AG09309 (cell line): ENCODE data around the gene GALNT9.
A peak's percentile ranks its signal among the peaks of the same experiment; 100 is the strongest.

Experiments used
- DNase-seq: peaks from one replicate; pipeline ENCODE4 v3.0.0-alpha.2; 2010; ENCODE audit warnings: low read depth
- H3K4me3 ChIP-seq: 2 replicates; pipeline ENCODE4 v1.5.1; 2011; ENCODE audit warnings: mild to moderate bottlenecking, low read depth, low read length, moderate library complexity; ENCODE audit not compliant: control insufficient read depth
- CTCF ChIP-seq: IDR thresholded peaks from 2 replicates; pipeline ENCODE4 v1.5.1; 2011; ENCODE audit warnings: mild to moderate bottlenecking, low read depth, low read length, inconsistent platforms; ENCODE audit not compliant: insufficient read depth, control insufficient read depth; ENCODE audit errors: missing control alignments

The GALNT9 gene

GRCh38 chr12:132218915-132219314 lies 110.5 kb downstream of the GALNT9 start:
- no peak for DNase-seq
- peak; percentile 41 for TF ChIP-seq CTCF
- H3K4me3 ChIP-seq, result no peak overlapping the region

- no peak for TF ChIP-seq CTCF
- no peak overlapping the region for H3K4me3 ChIP-seq
- DNase-seq, result no peak
Observed at GRCh38 chr12:132218527-132218875, 110.9 kb downstream of the GALNT9 start.

- H3K4me3 ChIP-seq, result no peak overlapping the region
- no peak for TF ChIP-seq CTCF
- no peak for DNase-seq
Observed at GRCh38 chr12:132217800-132218526, 111.4 kb downstream of the GALNT9 start.

GRCh38 chr12:132217371-132217770 lies 112.0 kb downstream of the GALNT9 start:
- DNase-seq, result no peak
- no peak overlapping the region for H3K4me3 ChIP-seq
- no peak for TF ChIP-seq CTCF

GRCh38 chr12:132216354-132216987 lies 112.9 kb downstream of the GALNT9 start:
- H3K4me3 ChIP-seq, result no peak overlapping the region
- no peak for TF ChIP-seq CTCF
- no peak for DNase-seq

- no peak for TF ChIP-seq CTCF
- no peak for DNase-seq
- H3K4me3 ChIP-seq, result no peak overlapping the region
Observed at GRCh38 chr12:132215299-132215989, 113.9 kb downstream of the GALNT9 start.
